Natural killer cell (primary cell): Measurements from ENCODE around the gene RNF224. TPM values are rescaled to one million over a fixed set of nuclear protein-coding genes. Genes with fewer than 3 reads are reported as not detected.

ENCODE experiments used
- ATAC-seq, 3 donors: fragments of 150-1000 bp in 2 of 3; fragments of 200-7000 bp in 1 of 3; cut with Tn5 transposase; 1 replicate in 1 of 3; 2 replicates in 2 of 3; pipeline ENCODE4 v1.10.0; 2021; ENCODE audit warnings: mild to moderate bottlenecking in 2 of 3, moderate library complexity in 2 of 3
- DNase-seq, 2 donors: peaks; one replicate each; pipeline versions ENCODE4 v3.0.0 to v3.0.0-alpha.2; 2013 to 2021; ENCODE audit warnings: mixed read lengths in 1 of 2
- H3K27ac ChIP-seq: one replicate; pipeline ENCODE4 v1.5.1; 2013; ENCODE audit warnings: mild to moderate bottlenecking, low read length
- H3K27me3 ChIP-seq: one replicate; pipeline ENCODE4 v1.6.1; 2013; ENCODE audit warnings: low read length; ENCODE audit not compliant: control insufficient read depth, insufficient read depth
- H3K36me3 ChIP-seq: one replicate; pipeline ENCODE4 v1.6.1; 2013; ENCODE audit warnings: low read length; ENCODE audit not compliant: control insufficient read depth, insufficient read depth
- H3K4me1 ChIP-seq: one replicate; pipeline ENCODE4 v1.6.1; 2013; ENCODE audit warnings: low read length; ENCODE audit not compliant: control insufficient read depth, insufficient read depth
- H3K4me3 ChIP-seq: one replicate; pipeline ENCODE4 v1.5.1; 2013; ENCODE audit warnings: low read length
- H3K9me3 ChIP-seq: one replicate; pipeline ENCODE4 v1.6.1; 2013; ENCODE audit warnings: low read length; ENCODE audit not compliant: control insufficient read depth, insufficient read depth
- H3K27ac Mint-ChIP-seq, 2 donors: one replicate each; pipeline ENCODE4 v1.8.0; 2022; ENCODE audit warnings: mild to moderate bottlenecking in 2 of 2, mixed read lengths in 2 of 2, moderate library complexity in 1 of 2
- H3K27me3 Mint-ChIP-seq, 2 donors: one replicate each; pipeline ENCODE4 v1.8.0; 2022; ENCODE audit warnings: low read depth in 2 of 2, mixed read lengths in 2 of 2
- H3K36me3 Mint-ChIP-seq: one replicate; pipeline ENCODE4 v1.8.0; 2022; ENCODE audit warnings: mixed read lengths
- H3K4me1 Mint-ChIP-seq, 2 donors: one replicate each; pipeline ENCODE4 v1.8.0; 2022; ENCODE audit warnings: mixed read lengths in 2 of 2
- H3K4me3 Mint-ChIP-seq: one replicate; pipeline ENCODE4 v1.8.0; 2022; ENCODE audit warnings: mild to moderate bottlenecking, moderate library complexity, mixed read lengths
- H3K9me3 Mint-ChIP-seq, 2 donors: one replicate each; pipeline ENCODE4 v1.8.0; 2022; ENCODE audit warnings: mixed read lengths in 2 of 2
- CTCF ChIP-seq: fragments of 200-600 bp; IDR thresholded peaks from one replicate; pipeline ENCODE4 v1.8.0; 2022; ENCODE audit warnings: antibody characterized with exemption
- WGBS: methylation state at CpG from one replicate; pipeline ENCODE4 v1.1.7; 2013; ENCODE audit warnings: missing lambda C conversion rate; ENCODE audit not compliant: insufficient coverage; 5-methylcytosine and 5-hydroxymethylcytosine counted together
- intact Hi-C: fragments of 100-400 bp; cut with micrococcal nuclease; formaldehyde crosslinking; loops from one replicate; pipeline ENCODE4 v1.14.2; 2022
- total RNA-seq, 4 donors: library from RNA; stranded (reverse); fragments of 120-200 nt in 1 of 4; gene quantifications; one replicate each; pipeline versions ENCODE4 v1.2.3 to v1.2.4, GENCODE V29; 2013 to 2022

The RNF224 gene
- total RNA-seq, 3 donors from 2014 or later (not counting 1 experiment from before 2014, with no cell fraction given) = not detected

- DNase-seq (no peak), ATAC-seq (no peak)
- H3K4me3 ChIP-seq = no peak overlapping the region
- WGBS = 96% methylated on average over 21 of the region's 21 CpGs
- H3K27ac ChIP-seq = no peak overlapping the region
- H3K4me1 ChIP-seq = peaks cover 14% of the 10 kb centered on the region
- Mint-ChIP-seq H3K9me3 (no peaks in the 10 kb centered on the region), H3K4me1 (peaks cover 0 to 19% of the 10 kb centered on the region in 2 donors), H3K27me3 (no peaks in the 10 kb centered on the region), H3K4me3 (no peak overlapping the region), H3K36me3 (no peaks in the 10 kb centered on the region), H3K27ac (no peak overlapping the region)
- H3K27me3 ChIP-seq = no peaks in the 10 kb centered on the region
- no peaks in the 10 kb centered on the region for H3K9me3 ChIP-seq
- TF ChIP-seq CTCF = no peak
- peaks cover 6% of the 10 kb centered on the region for H3K36me3 ChIP-seq
- intact Hi-C loops = no loop called here
Observed at GRCh38 chr9:137195525-137196220, 31.6 kb upstream of the RNF224 start.

- H3K27me3 Mint-ChIP-seq = no peaks in the 10 kb centered on the region
- H3K27ac Mint-ChIP-seq = no peak overlapping the region
- no peaks in the 10 kb centered on the region for H3K36me3 ChIP-seq
- no peaks in the 10 kb centered on the region for H3K36me3 Mint-ChIP-seq
- no peaks in the 10 kb centered on the region for H3K9me3 Mint-ChIP-seq
- no peak overlapping the region for H3K4me3 ChIP-seq
- no peak for DNase-seq
- no peak overlapping the region for H3K27ac ChIP-seq
- no peaks in the 10 kb centered on the region for H3K9me3 ChIP-seq
- H3K4me3 Mint-ChIP-seq = peak overlapping the region; percentile 25
- 96% methylated on average over 19 of the region's 19 CpGs for WGBS
- H3K4me1 Mint-ChIP-seq = peaks cover 5 to 23% of the 10 kb centered on the region in 2 donors
- ATAC-seq = no peak
- TF ChIP-seq CTCF = no peak
- peaks cover 23% of the 10 kb centered on the region for H3K4me1 ChIP-seq
- intact Hi-C loops = no loop called here
- no peaks in the 10 kb centered on the region for H3K27me3 ChIP-seq
Observed at GRCh38 chr9:137198051-137198901, 29.0 kb upstream of the RNF224 start.

GRCh38 chr9:137198902-137199283, 28.4 kb upstream of the RNF224 start:
- Mint-ChIP-seq H3K27me3 (no peaks in the 10 kb centered on the region), H3K4me1 (peaks cover 5 to 24% of the 10 kb centered on the region in 2 donors), H3K4me3 (no peak overlapping the region), H3K9me3 (no peaks in the 10 kb centered on the region), H3K36me3 (no peaks in the 10 kb centered on the region), H3K27ac (no peak overlapping the region)
- no peak overlapping the region for H3K27ac ChIP-seq
- ATAC-seq (no peak), DNase-seq (no peak)
- intact Hi-C loops = no loop called here
- no peaks in the 10 kb centered on the region for H3K9me3 ChIP-seq
- no peaks in the 10 kb centered on the region for H3K27me3 ChIP-seq
- TF ChIP-seq CTCF = no peak
- no peak overlapping the region for H3K4me3 ChIP-seq
- WGBS = 94% methylated on average over 11 of the region's 11 CpGs
- peaks cover 25% of the 10 kb centered on the region for H3K4me1 ChIP-seq
- no peaks in the 10 kb centered on the region for H3K36me3 ChIP-seq
